CD4-positive, alpha-beta T cell treated with Interleukin-12 subunit alpha and Interleukin-12 subunit beta, for 1 hour (primary cell): ENCODE measurements around the gene CEPT1.

ENCODE experiments used
- DNase-seq: peaks from one replicate; pipeline ENCODE4 v3.0.0-alpha.2; 2020

CEPT1 gene

DNA sequence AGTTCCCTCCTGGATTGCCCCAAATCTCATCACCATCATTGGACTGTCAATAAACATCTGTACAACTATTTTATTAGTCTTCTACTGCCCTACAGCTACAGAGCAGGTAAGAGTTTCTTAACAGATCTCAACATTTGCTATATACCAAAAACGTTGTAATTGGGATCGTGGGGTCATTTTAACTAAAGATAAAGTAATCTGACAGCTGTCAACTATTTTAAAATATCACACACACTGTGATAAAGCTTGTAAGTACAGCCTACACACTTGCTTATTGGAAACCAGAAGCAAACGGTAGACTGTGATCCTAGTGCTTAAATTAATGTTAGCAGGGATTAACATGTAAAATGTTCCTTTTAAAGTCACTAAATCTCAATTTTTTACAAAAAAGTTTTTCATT, 7.9 kb downstream of the CEPT1 start:
- no peak for DNase-seq

GRCh38 chr1:111148376-111148881, 8.4 kb downstream of the CEPT1 start:
- no peak for DNase-seq

- DNase-seq = no peak
Observed at GRCh38 chr1:111151838-111152237, 11.8 kb downstream of the CEPT1 start.

DNA sequence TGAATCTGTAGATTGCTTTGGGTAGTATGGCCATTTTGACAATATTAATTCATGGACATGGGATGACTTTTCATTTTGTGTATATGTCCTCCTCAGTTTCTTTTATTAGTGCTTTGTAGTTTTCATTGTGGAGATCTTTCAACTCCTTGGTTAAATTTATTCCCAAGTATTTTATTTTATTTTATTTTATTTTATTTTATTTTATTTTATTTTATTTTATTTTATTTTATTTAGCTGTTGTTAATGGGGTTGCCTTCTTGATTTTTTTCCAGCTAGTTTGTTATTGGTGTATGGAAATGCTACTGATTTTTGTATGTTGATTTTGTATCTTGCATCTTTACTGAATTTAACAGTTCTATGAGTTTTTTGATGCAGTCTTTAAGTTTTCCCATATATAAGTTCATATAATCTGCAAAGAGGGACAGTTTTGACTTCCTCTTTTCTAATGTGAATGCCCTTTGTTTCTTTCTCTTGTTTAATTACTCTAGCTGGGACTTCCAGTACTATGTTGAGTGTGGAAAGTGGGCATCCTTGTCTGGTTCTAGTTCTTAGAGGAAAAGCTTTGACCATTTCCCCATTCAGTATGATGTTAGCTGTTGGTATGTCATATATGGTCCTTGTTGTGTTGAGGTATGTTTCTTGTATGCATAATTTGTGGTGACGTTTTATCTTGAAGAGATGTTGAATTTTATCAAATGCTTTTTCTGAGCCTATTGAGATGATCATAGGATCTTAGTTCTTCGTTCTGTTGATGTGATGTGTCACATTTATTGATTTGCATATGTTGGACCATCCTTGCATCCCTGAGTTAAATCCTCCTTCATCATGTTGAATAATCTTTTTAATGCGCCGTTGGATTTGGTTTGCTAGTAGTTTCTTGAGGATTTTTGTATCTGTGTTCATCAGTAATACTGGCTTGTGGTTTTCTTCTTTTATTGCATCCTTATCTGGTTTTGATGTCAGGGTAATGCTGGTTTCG, 14.3 kb downstream of the CEPT1 start:
- DNase-seq = no peak

- DNase-seq = no peak
Observed at GRCh38 chr1:111157431-111157830, 17.4 kb downstream of the CEPT1 start.

- DNase-seq = no peak
Observed at GRCh38 chr1:111161843-111162487, 21.9 kb downstream of the CEPT1 start.

GRCh38 chr1:111162488-111162880, 22.5 kb downstream of the CEPT1 start:
- no peak for DNase-seq

DNA sequence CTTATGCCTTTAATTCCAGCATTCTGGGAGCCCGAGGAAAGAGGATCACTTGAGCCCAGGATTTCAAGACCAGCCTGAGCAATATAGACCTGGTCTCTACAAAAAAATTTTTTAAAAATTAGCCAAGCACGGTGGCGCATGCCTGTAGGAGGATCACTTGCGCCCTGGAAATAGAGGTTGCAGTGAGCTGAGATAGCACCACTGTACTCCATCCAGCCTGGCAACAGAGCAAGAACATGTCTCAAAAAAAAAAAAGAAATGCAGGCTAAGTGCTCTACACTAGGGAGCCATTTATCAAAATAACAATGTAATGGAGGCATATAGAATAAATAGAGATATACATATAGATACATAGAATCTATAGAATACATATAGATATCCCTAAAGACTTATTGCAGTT, 23.3 kb downstream of the CEPT1 start:
- no peak for DNase-seq

DNA sequence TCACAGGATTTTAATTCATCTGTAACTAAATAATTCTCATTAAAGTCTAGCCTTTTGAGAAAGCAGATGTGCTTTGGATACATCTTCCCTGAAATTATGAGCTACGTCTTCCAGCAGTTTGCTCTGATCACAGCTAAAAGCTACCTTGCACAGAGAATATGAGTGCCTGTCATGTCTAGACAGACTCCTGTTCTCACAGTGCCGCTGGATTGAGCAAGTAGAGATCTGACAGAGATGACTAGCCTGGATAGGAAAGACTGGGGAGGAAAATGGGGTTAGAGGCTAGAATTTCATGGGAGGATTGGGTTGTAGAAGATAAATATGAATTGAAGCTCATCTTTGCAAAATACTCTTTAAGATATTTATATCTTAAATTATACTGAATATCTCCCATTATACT, 24.1 kb downstream of the CEPT1 start:
- DNase-seq = no peak

DNA sequence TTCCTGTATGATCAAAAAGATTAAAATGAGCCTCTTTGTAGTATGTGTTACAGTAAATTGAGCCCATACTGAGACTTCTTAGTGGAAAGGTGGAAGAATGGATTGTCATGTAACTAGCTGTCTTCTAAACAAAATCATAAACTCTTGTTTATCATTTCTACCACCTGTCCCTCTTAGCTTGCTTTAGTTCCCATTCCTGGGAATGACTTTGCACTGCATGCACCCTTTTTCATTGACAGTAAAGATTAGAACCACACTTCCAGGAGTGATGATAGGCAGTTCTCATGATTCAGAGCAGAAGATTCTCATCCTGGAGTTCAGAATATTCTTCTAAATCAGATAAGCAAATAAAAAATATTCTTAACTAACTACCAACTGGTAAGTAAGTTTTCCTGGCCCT, 32.4 kb downstream of the CEPT1 start:
- no peak for DNase-seq

DNA sequence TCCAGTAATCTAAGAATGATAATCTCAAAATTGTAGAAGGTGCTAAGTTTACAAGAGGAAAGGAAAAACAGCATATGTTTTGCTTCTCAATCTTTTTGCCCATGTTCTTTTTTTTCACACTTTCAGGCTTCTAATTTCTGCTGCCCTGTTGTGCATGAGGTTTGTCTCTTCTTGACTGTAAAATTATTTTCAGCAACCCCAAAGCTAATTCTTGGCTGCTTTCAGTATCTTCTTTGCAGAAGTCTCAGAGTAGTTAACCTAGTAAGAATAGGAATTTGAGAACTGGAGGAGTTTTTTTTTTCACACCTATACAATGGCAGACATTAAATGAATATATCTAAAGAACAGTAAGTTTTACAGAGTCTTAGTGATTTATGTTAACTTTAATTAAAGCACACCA, 34.0 kb downstream of the CEPT1 start:
- DNase-seq = no peak

GRCh38 chr1:111175349-111175748, 35.3 kb downstream of the CEPT1 start:
- DNase-seq = no peak

- DNase-seq = no peak
Observed at GRCh38 chr1:111176678-111177077, 36.7 kb downstream of the CEPT1 start.

DNA sequence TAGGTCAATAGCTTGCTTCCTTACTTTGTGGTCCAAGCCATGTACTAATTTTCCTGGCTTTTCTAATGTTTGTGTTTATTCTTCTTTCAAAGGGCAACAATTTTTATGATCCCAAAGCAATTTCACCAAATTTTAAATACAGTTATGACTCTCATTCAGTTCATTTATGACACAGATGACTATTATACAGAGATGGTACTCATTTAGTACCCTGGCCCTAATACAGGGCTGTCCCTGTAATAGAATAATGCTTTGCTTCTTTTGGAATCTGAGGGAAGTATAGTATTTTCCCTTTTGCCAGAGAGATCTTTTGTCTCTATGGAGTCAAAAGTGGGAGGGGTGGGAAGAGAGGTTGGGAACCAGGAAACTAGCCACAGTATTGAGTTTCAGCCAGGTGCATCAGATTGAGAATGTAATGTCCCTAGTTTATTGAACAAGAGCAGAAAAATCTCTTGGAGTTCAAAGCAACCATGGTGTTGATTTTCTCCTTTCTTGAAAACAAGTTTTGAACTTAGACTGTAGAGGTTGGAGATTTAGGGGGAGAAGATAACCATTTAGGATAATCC, 40.0 kb downstream of the CEPT1 start:
- DNase-seq = no peak

DNA sequence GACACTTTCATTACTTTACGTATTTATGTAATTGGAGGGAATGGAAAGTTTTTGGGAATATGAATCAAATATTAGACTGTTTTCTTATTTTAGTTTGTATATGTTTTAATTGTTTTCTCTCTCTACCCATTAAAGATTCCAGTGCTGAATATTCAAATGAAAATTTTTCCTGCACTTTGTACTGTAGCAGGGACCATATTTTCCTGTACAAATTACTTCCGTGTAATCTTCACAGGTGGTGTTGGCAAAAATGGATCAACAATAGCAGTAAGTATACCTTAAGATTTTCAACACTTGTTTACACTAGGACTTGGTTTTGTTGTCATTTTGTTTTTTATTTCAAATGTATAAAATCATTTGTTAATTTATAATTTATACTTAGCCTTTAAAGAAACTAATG, 42.0 kb downstream of the CEPT1 start:
- DNase-seq = no peak

DNA sequence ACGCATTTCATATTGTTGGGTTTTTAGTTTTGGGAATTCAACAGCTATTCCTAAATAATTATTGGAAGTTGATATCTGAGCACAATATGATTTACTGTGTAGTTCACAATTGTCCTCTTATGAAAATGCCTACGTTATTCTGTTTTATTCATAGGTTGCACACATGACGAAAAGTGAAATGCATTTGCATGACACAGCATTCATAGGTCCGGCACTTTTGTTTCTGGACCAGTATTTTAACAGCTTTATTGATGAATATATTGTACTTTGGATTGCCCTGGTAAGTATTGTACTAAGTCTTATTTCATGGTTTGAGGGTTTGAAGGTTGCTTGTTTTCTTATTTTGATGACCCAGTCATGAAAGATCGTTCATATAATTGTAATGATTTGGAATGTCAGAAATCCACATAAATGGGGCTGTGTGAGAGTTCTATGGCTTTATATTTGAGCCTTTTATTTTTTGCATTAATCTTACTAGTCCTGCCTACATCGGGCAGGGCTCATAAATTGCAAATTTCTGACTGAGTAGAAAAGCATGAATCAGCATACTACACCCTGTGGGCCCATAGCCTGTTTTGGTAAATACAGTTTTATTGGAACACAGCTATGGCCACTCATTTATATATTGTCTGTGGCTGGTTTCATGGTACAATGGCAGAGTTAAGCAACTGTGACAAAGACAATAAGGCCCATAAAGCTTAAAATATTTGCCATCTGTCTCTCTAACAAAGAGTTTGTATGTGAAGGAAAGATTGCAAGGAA, 43.5 kb downstream of the CEPT1 start:
- no peak for DNase-seq

GRCh38 chr1:111184663-111185062, 44.6 kb downstream of the CEPT1 start:
- no peak for DNase-seq

DNA sequence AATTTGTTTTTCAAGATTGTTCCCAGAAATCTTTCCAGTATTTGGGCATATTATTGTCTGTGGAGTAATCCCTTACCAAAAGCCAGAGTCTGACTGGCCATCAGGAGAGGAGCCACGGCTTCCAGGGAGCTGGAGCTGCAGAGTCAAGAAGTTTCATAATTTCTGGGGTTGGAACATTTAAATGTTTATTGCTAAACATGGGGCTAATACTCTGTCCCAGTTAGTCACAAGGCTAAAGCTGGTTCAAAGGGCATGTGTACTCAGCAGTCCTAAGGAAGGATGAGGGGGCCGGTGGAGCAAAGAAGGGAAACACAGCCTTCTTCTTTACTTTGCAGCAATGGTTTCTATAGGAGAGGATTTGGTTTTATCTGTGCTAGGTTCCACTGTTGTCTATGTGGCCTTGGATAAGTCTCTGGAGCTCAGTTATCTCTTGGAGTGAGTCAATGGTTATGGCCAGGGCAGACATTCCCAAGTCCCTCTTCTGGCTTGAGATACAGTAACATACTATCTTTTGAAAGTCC, 51.0 kb downstream of the CEPT1 start:
- DNase-seq = no peak

GRCh38 chr1:111191496-111191895, 51.5 kb downstream of the CEPT1 start:
- DNase-seq = no peak

DNA sequence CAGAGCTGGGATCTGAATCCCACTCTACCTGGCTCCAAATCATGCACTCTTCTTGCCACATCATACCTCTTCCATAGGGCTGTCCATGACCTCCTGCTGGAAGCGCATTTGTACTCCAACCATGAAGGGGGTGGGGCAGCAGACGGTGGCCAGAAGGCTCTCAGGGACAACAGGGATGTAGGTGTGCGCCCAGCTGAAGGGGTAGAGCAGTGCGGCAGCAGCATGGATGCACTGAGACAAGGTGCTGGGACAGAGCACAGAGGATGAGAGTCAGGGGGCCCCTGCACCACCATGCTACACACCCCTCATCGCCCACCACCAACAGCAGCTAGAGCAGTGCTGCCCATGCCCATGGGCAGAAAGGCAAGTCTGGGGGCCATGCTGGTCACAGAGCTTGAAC, 52.1 kb downstream of the CEPT1 start:
- DNase-seq = no peak

- DNase-seq = peak; percentile 43
Observed at GRCh38 chr1:111192658-111193519, 52.9 kb downstream of the CEPT1 start.
